ENCODE measurements around the gene IFIH1. TPM values are rescaled to one million over a fixed set of nuclear protein-coding genes. Genes with fewer than 3 reads are reported as not detected.

IFIH1 gene
- total and polyA plus RNA-seq, 2 of the 8 experiments (the other 6 are each of a cell fraction or from before 2014, with no cell fraction given) = 0.32 to 2.0 TPM

DNA sequence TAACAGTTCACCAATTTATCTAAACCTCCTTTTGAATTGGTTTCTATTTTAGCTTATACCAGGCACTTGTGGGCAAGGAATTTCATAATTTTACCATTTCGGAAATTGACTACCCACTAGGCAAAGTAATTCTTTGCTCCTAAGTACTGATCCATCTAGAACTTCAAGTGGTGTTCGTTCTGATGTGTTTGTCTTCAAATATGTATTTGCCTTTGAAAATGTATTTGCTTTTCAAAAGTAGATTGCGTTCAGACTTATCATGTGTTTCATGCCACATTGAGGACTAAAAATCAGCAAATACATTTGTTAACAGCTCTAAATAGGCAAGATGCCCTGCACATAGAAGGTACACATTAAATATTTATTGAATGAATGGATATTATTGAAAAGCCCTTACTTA is 26.7 kb downstream of the IFIH1 start (continued):
- TF ChIP-seq SAP30 (IDR thresholded peaks at IDR 0.05; ENCODE audit: insufficient read depth, insufficient replicate concordance, low read length) = no peak
- TF ChIP-seq BCL11A (IDR thresholded peaks at IDR 0.05; ENCODE audit: low read depth in 2 of 2, low read length in 2 of 2) = no peak
- no peak for TF ChIP-seq BRCA1 (IDR thresholded peaks at IDR 0.05; ENCODE audit: low read depth, low read length)
- TF ChIP-seq TAF7 (optimal IDR thresholded peaks at IDR 0.05; ENCODE audit: borderline replicate concordance, low read depth, low read length) = no peak
- TF ChIP-seq GABPA (IDR thresholded peaks at IDR 0.05; ENCODE audit: borderline replicate concordance, insufficient read depth, low read length) = no peak
- no peak for TF ChIP-seq KDM5A (IDR thresholded peaks at IDR 0.05; ENCODE audit: low read length)
- TF ChIP-seq TEAD4 (IDR thresholded peaks at IDR 0.05; ENCODE audit: low read depth, low read length) = no peak
- no peak for TF ChIP-seq YY1 (IDR thresholded peaks at IDR 0.05; ENCODE audit: low read depth, low read length)

Measured in H1 (cell line).